Pancreas (tissue), 10 donors: ENCODE measurements around the gene CD180. TPM values are rescaled to one million over a fixed set of nuclear protein-coding genes. Genes with fewer than 3 reads are reported as not detected.

Experiments used
- ATAC-seq, 4 donors: fragments of 200-7000 bp; cut with Tn5 transposase; one replicate each; pipeline versions ENCODE4 v1.8.0 to v1.9.1; 2020; ENCODE audit warnings: mild to moderate bottlenecking in 4 of 4, moderate library complexity in 4 of 4
- DNase-seq, 6 donors: peaks; one replicate each; pipeline ENCODE4 v3.0.0-alpha.2; 2020
- FAIRE-seq: peaks from 2 replicates; lab custom pipeline; 2012; peaks lifted over from hg19 to GRCh38; lab: Jason Lieb, UNC
- H3K27ac ChIP-seq, 4 donors: fragments of 200-600 bp; sonication (generic); 1 replicate in 3 of 4; 2 replicates in 1 of 4; pipeline versions ENCODE4 v1.5.0 to v1.8.0; 2020
- H3K27me3 ChIP-seq, 4 donors: fragments of 200-600 bp; one replicate each; pipeline ENCODE4 v1.8.0; 2021
- H3K36me3 ChIP-seq, 3 donors: fragments of 200-600 bp; sonication (generic) in 1 of 3; one replicate each; pipeline versions ENCODE4 v1.5.0 to v1.8.0; 2020 to 2021
- H3K4me1 ChIP-seq, 3 donors: fragments of 200-600 bp; one replicate each; pipeline ENCODE4 v1.8.0; 2021
- H3K4me3 ChIP-seq, 4 donors: fragments of 200-600 bp; sonication (generic) in 2 of 4; one replicate each; pipeline versions ENCODE4 v1.5.0 to v1.8.0; 2020 to 2021
- H3K9me3 ChIP-seq, 4 donors: fragments of 200-600 bp; one replicate each; pipeline ENCODE4 v1.8.0; 2021
- WGBS, 2 donors: extraction: QIAGEN DNeasy Blood & Tissue Kit; methylation state at CpG; one replicate each; pipeline ENCODE4 v1.1.7; 2013; 5-methylcytosine and 5-hydroxymethylcytosine counted together
- intact Hi-C, 3 donors: fragments of 100-400 bp; cut with DNase I; formaldehyde crosslinking; loops; one replicate each; pipeline versions ENCODE4 v1.11.1 to v1.14.2; 2022
- polyA plus RNA-seq, 2 donors: library from polyadenylated mRNA; stranded (reverse); fragments of 200-250 nt; gene quantifications; one replicate each; pipeline ENCODE4 v1.2.3, GENCODE V29; 2013
- total RNA-seq, 6 donors: library from RNA; stranded (reverse); fragmentation: NEBNext Ultra II Directional in 4 of 6; extraction: Animal tissue kit (Norgen Biotek cat#: 25700) in 4 of 6; gene quantifications; one replicate each; pipeline versions ENCODE4 v1.2.1 to v1.2.4, GENCODE V29; 2021 to 2023
- TF ChIP-seq, protein P1 (sequence below), 4 donors: fragments of 200-600 bp; sonication (generic) in 3 of 4; IDR thresholded peaks; one replicate each; pipeline versions ENCODE4 v1.5.0 to v1.8.0; 2021; ENCODE audit warnings: antibody characterized with exemption in 4 of 4
- donor health status: healthy with polysubstance abuse.
- donor health status: DM: no; HTN: no; CAD: no; lungs with moderate emphysema.
- donor health status: DM: no; HTN: no; CAD: no.
- donor health status: control.
- donor health status: control.
- donor health status: Bipolar disorder and iron deficiency.
- donor health status: DM: yes; HTN: yes; CAD: no.
- donor health status: DM: no; HTN: no; CAD: no.
- donor health status: DM: no; HTN: no; CAD: no.
- donor health status: DM: yes; HTN: yes; CAD: no.

CD180 gene
- total and polyA plus RNA-seq, 8 donors = 0.04 to 2.9 (median 0.10) TPM

DNA sequence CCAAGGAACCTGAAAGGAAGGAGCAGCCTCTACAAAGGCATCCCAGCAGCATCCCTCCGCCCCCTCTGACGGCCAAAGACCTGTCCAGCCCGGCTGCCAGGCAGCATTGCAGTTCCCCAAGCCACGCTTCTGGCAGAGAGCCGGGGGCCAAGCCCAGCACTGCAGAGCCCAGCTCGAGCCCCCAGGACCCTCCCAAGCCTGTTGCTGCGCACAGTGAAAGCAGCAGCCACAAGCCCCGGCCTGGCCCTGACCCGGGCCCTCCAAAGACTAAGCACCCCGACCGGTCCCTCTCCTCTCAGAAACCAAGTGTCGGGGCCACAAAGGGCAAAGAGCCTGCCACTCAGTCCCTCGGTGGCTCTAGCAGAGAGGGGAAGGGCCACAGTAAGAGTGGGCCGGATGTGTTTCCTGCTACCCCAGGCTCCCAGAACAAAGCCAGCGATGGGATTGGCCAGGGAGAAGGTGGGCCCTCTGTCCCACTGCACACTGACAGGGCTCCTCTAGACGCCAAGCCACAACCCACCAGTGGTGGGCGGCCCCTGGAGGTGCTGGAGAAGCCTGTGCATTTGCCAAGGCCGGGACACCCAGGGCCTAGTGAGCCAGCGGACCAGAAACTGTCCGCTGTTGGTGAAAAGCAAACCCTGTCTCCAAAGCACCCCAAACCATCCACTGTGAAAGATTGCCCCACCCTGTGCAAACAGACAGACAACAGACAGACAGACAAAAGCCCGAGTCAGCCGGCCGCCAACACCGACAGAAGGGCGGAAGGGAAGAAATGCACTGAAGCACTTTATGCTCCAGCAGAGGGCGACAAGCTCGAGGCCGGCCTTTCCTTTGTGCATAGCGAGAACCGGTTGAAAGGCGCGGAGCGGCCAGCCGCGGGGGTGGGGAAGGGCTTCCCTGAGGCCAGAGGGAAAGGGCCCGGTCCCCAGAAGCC lies 30.8 kb downstream of the CD180 start:
- FAIRE-seq (no peak), ATAC-seq (peak; percentile 90 to 96 (median 94)), DNase-seq (peak; percentile 66 to 90 (median 79))
- Histone ChIP-seq H3K36me3 (peaks cover 0 to 14% (median 3%) of the 10 kb centered on the region in 3 donors), H3K27me3 (no peaks in the 10 kb centered on the region), H3K4me1 (peaks cover 0 to 3% (median 2%) of the 10 kb centered on the region in 3 donors), H3K9me3 (no peaks in the 10 kb centered on the region), H3K27ac (peak overlapping the region in 2 of 4 donors; percentile 66 to 68), H3K4me3 (peak overlapping the region in 2 of 4 donors; percentile 22 to 36)
- TF ChIP-seq, protein P1, sequence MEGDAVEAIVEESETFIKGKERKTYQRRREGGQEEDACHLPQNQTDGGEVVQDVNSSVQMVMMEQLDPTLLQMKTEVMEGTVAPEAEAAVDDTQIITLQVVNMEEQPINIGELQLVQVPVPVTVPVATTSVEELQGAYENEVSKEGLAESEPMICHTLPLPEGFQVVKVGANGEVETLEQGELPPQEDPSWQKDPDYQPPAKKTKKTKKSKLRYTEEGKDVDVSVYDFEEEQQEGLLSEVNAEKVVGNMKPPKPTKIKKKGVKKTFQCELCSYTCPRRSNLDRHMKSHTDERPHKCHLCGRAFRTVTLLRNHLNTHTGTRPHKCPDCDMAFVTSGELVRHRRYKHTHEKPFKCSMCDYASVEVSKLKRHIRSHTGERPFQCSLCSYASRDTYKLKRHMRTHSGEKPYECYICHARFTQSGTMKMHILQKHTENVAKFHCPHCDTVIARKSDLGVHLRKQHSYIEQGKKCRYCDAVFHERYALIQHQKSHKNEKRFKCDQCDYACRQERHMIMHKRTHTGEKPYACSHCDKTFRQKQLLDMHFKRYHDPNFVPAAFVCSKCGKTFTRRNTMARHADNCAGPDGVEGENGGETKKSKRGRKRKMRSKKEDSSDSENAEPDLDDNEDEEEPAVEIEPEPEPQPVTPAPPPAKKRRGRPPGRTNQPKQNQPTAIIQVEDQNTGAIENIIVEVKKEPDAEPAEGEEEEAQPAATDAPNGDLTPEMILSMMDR (IDR thresholded peaks at IDR 0.05) = peak; percentile 34 to 53 (median 45)
- intact Hi-C loops = loop anchor here in 1 of 3 donors (5.0 kb wide), 1 partner anchor 42 kb away; no protein-coding TSS in a partner anchor
- 63% methylated on average over 36 of the region's 36 CpGs for WGBS, 2 donors

DNA sequence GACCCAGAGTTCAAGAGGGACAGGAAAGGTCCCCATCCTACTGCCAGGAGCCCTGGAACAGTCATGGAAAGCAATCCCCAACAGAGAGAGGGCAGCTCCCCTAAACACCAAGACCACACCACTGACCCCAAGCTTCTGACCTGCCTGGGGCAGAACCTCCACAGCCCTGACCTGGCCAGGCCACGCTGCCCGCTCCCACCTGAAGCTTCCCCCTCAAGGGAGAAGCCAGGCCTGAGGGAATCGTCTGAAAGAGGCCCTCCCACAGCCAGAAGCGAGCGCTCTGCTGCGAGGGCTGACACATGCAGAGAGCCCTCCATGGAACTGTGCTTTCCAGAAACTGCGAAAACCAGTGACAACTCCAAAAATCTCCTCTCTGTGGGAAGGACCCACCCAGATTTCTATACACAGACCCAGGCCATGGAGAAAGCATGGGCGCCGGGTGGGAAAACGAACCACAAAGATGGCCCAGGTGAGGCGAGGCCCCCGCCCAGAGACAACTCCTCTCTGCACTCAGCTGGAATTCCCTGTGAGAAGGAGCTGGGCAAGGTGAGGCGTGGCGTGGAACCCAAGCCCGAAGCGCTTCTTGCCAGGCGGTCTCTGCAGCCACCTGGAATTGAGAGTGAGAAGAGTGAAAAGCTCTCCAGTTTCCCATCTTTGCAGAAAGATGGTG lies 31.6 kb downstream of the CD180 start:
- DNase-seq (no peak), ATAC-seq (no peak), FAIRE-seq (no peak)
- Histone ChIP-seq H3K27me3 (no peaks in the 10 kb centered on the region), H3K9me3 (no peaks in the 10 kb centered on the region), H3K27ac (no peak overlapping the region), H3K4me3 (no peak overlapping the region), H3K4me1 (peaks cover 0 to 5% (median 5%) of the 10 kb centered on the region in 3 donors), H3K36me3 (peaks cover 0 to 14% (median 3%) of the 10 kb centered on the region in 3 donors)
- intact Hi-C loops = loop anchor here in 1 of 3 donors (5.0 kb wide), 1 partner anchor 42 kb away; no protein-coding TSS in a partner anchor
- 93 to 95% methylated on average over 17 of the region's 17 CpGs for WGBS, 2 donors
- TF ChIP-seq, protein P1 (IDR thresholded peaks at IDR 0.05) = no peak

DNA sequence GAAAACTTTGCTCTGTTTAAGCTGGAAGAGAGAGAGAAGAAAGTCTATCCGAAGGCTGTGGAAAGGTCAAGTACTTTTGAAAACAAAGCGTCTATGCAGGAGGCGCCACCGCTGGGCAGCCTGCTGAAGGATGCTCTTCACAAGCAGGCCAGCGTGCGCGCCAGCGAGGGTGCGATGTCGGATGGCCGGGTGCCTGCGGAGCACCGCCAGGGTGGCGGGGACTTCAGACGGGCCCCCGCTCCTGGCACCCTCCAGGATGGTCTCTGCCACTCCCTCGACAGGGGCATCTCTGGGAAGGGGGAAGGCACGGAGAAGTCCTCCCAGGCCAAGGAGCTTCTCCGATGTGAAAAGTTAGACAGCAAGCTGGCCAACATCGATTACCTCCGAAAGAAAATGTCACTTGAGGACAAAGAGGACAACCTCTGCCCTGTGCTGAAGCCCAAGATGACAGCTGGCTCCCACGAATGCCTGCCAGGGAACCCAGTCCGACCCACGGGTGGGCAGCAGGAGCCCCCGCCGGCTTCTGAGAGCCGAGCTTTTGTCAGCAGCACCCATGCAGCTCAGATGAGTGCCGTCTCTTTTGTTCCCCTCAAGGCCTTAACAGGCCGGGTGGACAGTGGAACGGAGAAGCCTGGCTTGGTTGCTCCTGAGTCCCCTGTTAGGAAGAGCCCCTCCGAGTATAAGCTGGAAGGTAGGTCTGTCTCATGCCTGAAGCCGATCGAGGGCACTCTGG lies 32.6 kb downstream of the CD180 start:
- ATAC-seq (no peak), DNase-seq (peak in 1 of 6 donors; percentile 62), FAIRE-seq (no peak)
- Histone ChIP-seq H3K4me1 (peaks cover 0 to 5% (median 5%) of the 10 kb centered on the region in 3 donors), H3K36me3 (peaks cover 0 to 14% (median 3%) of the 10 kb centered on the region in 3 donors), H3K27me3 (no peaks in the 10 kb centered on the region), H3K9me3 (no peaks in the 10 kb centered on the region), H3K4me3 (no peak overlapping the region), H3K27ac (no peak overlapping the region)
- WGBS, 2 donors = 91% methylated on average over 33 of the region's 33 CpGs
- TF ChIP-seq, protein P1 (IDR thresholded peaks at IDR 0.05) = no peak
- intact Hi-C loops = no loop called here

DNA sequence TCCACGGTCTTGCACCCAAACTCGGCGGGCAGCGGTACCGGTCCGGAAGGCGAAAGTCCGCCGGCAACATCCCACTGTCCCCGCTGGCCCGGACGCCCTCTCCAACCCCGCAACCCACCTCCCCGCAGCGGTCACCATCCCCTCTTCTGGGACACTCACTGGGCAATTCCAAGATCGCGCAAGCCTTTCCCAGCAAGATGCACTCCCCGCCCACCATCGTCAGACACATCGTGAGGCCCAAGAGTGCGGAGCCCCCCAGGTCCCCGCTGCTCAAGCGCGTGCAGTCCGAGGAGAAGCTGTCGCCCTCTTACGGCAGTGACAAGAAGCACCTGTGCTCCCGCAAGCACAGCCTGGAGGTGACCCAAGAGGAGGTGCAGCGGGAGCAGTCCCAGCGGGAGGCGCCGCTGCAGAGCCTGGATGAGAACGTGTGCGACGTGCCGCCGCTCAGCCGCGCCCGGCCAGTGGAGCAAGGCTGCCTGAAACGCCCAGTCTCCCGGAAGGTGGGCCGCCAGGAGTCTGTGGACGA lies 33.3 kb downstream of the CD180 start:
- Histone ChIP-seq H3K27ac (no peak overlapping the region), H3K4me3 (no peak overlapping the region), H3K36me3 (peaks cover 0 to 14% (median 3%) of the 10 kb centered on the region in 3 donors), H3K27me3 (no peaks in the 10 kb centered on the region), H3K9me3 (no peaks in the 10 kb centered on the region), H3K4me1 (peaks cover 0 to 5% (median 5%) of the 10 kb centered on the region in 3 donors)
- TF ChIP-seq, protein P1 (IDR thresholded peaks at IDR 0.05) = no peak
- intact Hi-C loops = no loop called here
- ATAC-seq = no peak
- peak in 1 of 6 donors; percentile 63 for DNase-seq
- WGBS, 2 donors = 97% methylated on average over 44 of the region's 44 CpGs
- FAIRE-seq = no peak
